Measurements from ENCODE around the gene ABCA2.

The ABCA2 gene

DNA sequence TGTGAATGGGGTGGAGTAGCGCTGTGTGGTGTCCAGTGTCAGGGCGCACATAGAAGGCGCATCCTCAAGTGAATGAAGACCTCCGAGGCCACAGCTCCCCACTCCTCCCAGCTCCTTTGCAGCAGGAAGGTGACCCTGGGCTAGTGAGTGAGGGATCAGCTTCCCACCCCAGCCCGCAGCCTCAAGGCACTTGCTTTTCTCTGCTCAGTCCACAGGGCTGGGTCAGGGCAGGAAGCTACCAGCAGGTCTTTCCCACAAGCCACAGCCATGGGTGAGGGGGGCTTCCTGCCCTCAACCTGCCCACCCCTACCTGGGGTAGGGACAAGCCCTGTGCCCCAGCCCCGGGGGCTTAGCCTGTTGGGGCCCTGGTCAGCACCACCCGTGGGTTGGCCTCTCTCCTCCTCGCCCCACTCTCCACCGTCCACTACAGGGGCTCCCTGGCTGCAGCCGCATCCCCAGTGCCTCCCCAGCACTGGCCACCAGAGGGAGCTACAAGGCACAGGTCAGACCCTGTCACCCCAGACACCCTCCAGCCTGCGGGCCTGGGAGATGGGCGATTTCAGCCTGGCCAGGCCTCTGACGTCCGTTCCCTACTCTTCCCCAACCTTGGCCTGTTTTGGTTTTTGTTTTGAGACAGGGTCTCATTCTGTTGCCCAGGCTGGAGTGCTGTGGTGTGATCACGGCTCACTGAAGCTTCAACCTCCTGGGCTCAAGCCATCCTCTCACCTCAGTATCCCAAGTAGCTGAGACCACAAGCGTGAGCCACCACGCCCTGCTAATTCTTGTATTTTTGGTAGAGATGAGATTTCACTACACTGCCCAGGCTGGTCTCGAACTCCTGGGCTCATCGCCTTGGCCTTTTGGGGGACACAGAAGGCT is 1.3 kb upstream of the ABCA2 start:
- Mint-ChIP-seq H3K4me1 (no peaks in the 10 kb centered on the region), H3K27me3 (ENCODE audit: low read depth) (peaks cover 3% of the 10 kb centered on the region), H3K4me3 (peak overlapping the region; percentile 74 to 82 (median 78)), H3K27ac (no peak overlapping the region), H3K36me3 (ENCODE audit: low read depth) (no peaks in the 10 kb centered on the region), H3K9me3 (no peaks in the 10 kb centered on the region)
- TF ChIP-seq, protein P1, sequence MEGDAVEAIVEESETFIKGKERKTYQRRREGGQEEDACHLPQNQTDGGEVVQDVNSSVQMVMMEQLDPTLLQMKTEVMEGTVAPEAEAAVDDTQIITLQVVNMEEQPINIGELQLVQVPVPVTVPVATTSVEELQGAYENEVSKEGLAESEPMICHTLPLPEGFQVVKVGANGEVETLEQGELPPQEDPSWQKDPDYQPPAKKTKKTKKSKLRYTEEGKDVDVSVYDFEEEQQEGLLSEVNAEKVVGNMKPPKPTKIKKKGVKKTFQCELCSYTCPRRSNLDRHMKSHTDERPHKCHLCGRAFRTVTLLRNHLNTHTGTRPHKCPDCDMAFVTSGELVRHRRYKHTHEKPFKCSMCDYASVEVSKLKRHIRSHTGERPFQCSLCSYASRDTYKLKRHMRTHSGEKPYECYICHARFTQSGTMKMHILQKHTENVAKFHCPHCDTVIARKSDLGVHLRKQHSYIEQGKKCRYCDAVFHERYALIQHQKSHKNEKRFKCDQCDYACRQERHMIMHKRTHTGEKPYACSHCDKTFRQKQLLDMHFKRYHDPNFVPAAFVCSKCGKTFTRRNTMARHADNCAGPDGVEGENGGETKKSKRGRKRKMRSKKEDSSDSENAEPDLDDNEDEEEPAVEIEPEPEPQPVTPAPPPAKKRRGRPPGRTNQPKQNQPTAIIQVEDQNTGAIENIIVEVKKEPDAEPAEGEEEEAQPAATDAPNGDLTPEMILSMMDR (IDR thresholded peaks at IDR 0.05; ENCODE audit: unreplicated experiment in 3 of 3), result peak; percentile 77 to 85 (median 84)

DNA sequence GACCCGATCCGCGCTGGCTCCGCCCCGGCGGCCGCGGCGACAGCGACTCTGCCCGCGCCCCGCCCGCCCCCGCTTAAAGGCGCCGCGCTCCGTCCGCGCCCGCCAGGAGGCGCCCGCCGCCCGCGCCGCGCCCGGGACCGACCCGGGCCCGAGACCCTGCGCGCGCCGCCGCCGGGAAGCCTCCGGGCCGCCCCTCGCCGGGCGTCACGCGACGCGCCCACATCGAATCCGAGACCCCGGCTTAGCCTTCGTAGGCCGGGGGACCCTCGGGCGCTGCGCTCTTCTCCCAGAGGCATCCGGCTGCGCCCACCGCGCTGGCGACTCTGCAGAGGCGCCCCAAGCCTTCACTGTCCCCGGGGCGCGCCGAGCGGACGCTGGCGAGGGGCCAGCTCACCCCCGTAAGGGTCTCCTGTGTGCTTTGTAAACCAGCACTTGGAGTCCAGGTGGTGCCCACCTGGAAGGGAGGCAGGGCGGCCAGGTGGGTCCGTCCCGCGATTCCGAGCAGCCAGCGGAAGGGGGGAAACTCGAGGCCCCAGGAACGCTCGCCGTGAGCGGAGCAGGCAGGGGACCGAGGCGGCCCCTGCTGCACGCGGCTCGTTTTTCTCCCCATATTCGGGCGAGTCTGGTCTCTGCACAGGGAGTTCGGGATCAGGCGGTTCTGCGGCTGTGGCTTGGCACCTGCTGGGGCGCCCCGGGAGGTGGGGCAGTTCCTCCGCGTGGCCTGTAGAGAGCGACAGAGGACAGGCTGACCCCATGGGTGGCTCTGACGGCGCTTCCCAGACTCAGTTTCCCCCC is 423 bp upstream of the ABCA2 start:
- Mint-ChIP-seq H3K27me3 (ENCODE audit: low read depth) (peaks cover 3% of the 10 kb centered on the region), H3K4me3 (peak overlapping the region; percentile 71 to 82 (median 78)), H3K4me1 (no peaks in the 10 kb centered on the region), H3K9me3 (no peaks in the 10 kb centered on the region), H3K27ac (no peak overlapping the region), H3K36me3 (ENCODE audit: low read depth) (no peaks in the 10 kb centered on the region)
- TF ChIP-seq, protein P1 (IDR thresholded peaks at IDR 0.05; ENCODE audit: unreplicated experiment in 3 of 3), result no peak

DNA sequence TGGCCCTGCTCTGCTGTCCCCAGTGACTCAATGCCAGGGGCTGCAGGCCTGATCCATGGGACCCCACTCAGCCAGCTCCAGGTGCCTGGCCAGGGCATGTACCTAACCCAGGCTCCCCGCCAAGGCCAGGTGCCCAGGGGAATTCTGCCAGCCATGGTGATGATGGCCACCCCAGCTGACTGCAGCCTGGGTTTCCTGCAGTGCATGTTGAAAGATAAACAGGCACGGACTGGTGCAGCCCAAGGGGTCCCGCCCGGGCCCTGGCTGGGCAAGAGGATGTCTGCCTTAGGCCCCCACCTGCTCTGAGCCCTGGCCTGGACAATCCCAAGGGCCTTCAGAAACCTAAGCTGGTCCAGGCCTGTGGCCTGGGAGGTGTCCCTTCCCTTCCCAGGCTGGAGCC is 1.2 kb downstream of the ABCA2 start:
- no peak overlapping the region for H3K27ac Mint-ChIP-seq
- H3K9me3 Mint-ChIP-seq, result no peaks in the 10 kb centered on the region
- no peaks in the 10 kb centered on the region for H3K36me3 Mint-ChIP-seq (ENCODE audit: low read depth)
- no peaks in the 10 kb centered on the region for H3K27me3 Mint-ChIP-seq (ENCODE audit: low read depth)
- TF ChIP-seq, protein P1 (IDR thresholded peaks at IDR 0.05; ENCODE audit: unreplicated experiment in 3 of 3), result no peak
- no peaks in the 10 kb centered on the region for H3K4me1 Mint-ChIP-seq
- H3K4me3 Mint-ChIP-seq, result peak overlapping the region; percentile 89 to 92 (median 92)

DNA sequence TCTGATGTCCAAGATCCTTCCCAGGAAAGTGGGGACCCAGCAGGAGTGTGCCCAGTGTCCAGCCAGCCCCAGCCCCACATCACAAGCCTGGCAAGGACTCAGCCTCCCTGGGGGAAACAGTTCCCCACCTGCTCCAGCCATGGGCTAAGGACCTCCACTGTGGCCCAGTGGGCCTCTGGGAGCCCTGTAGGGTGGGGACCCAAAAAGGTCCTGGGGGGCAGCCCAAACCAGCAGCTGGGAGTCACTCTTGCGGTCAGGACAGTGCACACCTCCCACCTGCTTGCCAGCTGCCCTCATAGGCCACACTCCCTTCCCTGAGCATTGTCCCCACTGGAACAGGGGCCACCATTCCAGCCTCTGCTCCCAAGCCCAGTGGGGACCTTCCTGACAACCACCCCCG is 1.7 kb downstream of the ABCA2 start:
- Mint-ChIP-seq H3K4me1 (no peaks in the 10 kb centered on the region), H3K27me3 (ENCODE audit: low read depth) (no peaks in the 10 kb centered on the region), H3K4me3 (peak overlapping the region in 2 of 3 experiments; percentile 41 to 89), H3K36me3 (ENCODE audit: low read depth) (no peaks in the 10 kb centered on the region), H3K9me3 (no peaks in the 10 kb centered on the region), H3K27ac (no peak overlapping the region)
- TF ChIP-seq, protein P1 (IDR thresholded peaks at IDR 0.05; ENCODE audit: unreplicated experiment in 3 of 3), result no peak

DNA sequence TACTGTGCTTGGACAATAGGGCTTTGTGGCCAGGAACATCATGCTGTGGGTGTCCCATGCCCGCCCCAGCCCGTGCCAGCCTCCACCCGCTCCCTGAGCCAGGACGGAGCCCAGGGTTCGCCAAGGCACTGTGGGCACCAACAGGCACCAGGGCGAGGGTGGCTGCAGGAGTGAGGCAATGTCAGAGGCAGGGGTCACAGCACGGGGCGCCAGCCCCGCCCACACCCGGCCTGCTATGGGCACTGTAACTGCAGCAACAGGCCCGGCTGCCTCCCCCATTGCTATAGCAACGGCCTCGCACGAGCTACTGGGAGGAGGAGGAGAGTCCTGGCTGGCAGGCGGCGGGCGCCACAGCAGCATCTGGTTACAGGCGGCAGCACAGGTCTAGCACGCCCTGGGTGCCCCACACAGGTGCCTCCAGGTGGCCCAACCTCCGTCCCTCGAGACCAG is 2.5 kb downstream of the ABCA2 start:
- Mint-ChIP-seq H3K36me3 (ENCODE audit: low read depth) (no peaks in the 10 kb centered on the region), H3K9me3 (no peaks in the 10 kb centered on the region)

More for the DNA sequence above, 2.5 kb downstream of the ABCA2 start:
- Mint-ChIP-seq H3K27me3 (ENCODE audit: low read depth) (no peaks in the 10 kb centered on the region), H3K4me3 (peak overlapping the region in 1 of 3 experiments; percentile 41), H3K4me1 (no peaks in the 10 kb centered on the region), H3K27ac (no peak overlapping the region)
- TF ChIP-seq, protein P1 (IDR thresholded peaks at IDR 0.05; ENCODE audit: unreplicated experiment in 3 of 3), result no peak

Data from nephron (organoid).